Hepatocyte (in vitro differentiated cells): Measurements from ENCODE around the gene SNED1. TPM values are rescaled to one million over a fixed set of nuclear protein-coding genes. Genes with fewer than 3 reads are reported as not detected.

Experiments used
- DNase-seq: peaks from one replicate; pipeline ENCODE4 v3.0.0-alpha.2; 2016; ENCODE audit warnings: low spot score
- H2AFZ ChIP-seq: fragments of 200-600 bp; sonication (generic); 2 replicates; pipeline ENCODE4 v1.6.0; 2016; ENCODE audit warnings: antibody characterized with exemption, mild to moderate bottlenecking
- H3K27ac ChIP-seq: fragments of 200-600 bp; sonication (generic); 2 replicates; pipeline ENCODE4 v1.5.1; 2016; ENCODE audit warnings: mild to moderate bottlenecking
- H3K27me3 ChIP-seq: fragments of 200-600 bp; sonication (generic); 2 replicates; pipeline ENCODE4 v1.6.1; 2016
- H3K36me3 ChIP-seq: fragments of 200-600 bp; sonication (generic); replicated peaks from 2 replicates; pipeline ENCODE4 v1.5.1; 2016; ENCODE audit warnings: low read depth; ENCODE audit not compliant: insufficient read depth
- H3K4me1 ChIP-seq: fragments of 200-600 bp; sonication (generic); 2 replicates; pipeline ENCODE4 v1.5.1; 2016; ENCODE audit warnings: mild to moderate bottlenecking, moderate library complexity; ENCODE audit not compliant: insufficient read depth
- H3K4me2 ChIP-seq: fragments of 200-600 bp; sonication (generic); 2 replicates; pipeline ENCODE4 v1.6.0; 2016
- H3K4me3 ChIP-seq: fragments of 200-600 bp; sonication (generic); 2 replicates; pipeline ENCODE4 v1.5.1; 2016; ENCODE audit warnings: mild to moderate bottlenecking
- H3K79me2 ChIP-seq: fragments of 200-600 bp; sonication (generic); 2 replicates; pipeline ENCODE4 v1.6.0; 2017; ENCODE audit warnings: mild to moderate bottlenecking
- H3K9me2 ChIP-seq: fragments of 200-600 bp; sonication (generic); replicated peaks from 2 replicates; pipeline ENCODE4 v1.6.0; 2017; ENCODE audit warnings: mild to moderate bottlenecking; ENCODE audit not compliant: insufficient read depth
- H3K9me3 ChIP-seq: fragments of 200-600 bp; sonication (generic); 2 replicates; pipeline ENCODE4 v1.5.1; 2016; ENCODE audit warnings: low read depth, mild to moderate bottlenecking
- H4K20me1 ChIP-seq: fragments of 200-600 bp; sonication (generic); 2 replicates; pipeline ENCODE4 v1.6.0; 2016; ENCODE audit warnings: mild to moderate bottlenecking; ENCODE audit not compliant: insufficient read depth, poor library complexity, severe bottlenecking
- CTCF ChIP-seq: fragments of 200-600 bp; sonication (generic); IDR thresholded peaks from 2 replicates; pipeline ENCODE4 v1.5.1; 2016; ENCODE audit warnings: antibody characterized with exemption, mild to moderate bottlenecking; ENCODE audit not compliant: poor library complexity
- EZH2 ChIP-seq: fragments of 200-600 bp; sonication (generic); IDR thresholded peaks from 2 replicates; pipeline ENCODE4 v1.6.1; 2016; ENCODE audit warnings: antibody characterized with exemption, mild to moderate bottlenecking, borderline replicate concordance
- EZH2phosphoT487 ChIP-seq: fragments of 200-600 bp; sonication (generic); IDR thresholded peaks from one replicate; pipeline ENCODE4 v1.6.1; 2018; ENCODE audit warnings: antibody characterized with exemption, mild to moderate bottlenecking, low read depth, moderate library complexity; ENCODE audit not compliant: unreplicated experiment, severe bottlenecking
- WGBS: methylation state at CpG from one replicate; pipeline ENCODE4 v1.1.6; 2016; ENCODE audit warnings: low lambda C conversion rate; ENCODE audit errors: missing lambda C conversion rate; 5-methylcytosine and 5-hydroxymethylcytosine counted together
- polyA plus RNA-seq: library from polyadenylated mRNA; unstranded; fragments of >200 nt; fragmentation: Nextera tagmentation; extraction: Ambion mirVana; gene quantifications from 2 replicates; pipeline ENCODE4 v1.2.1, GENCODE V29; 2016
- total RNA-seq: library from RNA; depleted of rRNA; stranded (reverse); fragments of >200 nt; gene quantifications from 2 replicates; pipeline ENCODE4 v1.2.3, GENCODE V29; 2014

The SNED1 gene
- total and polyA plus RNA-seq, 2 experiments from 2014 or later = 4.6 to 6.5 TPM

- Histone ChIP-seq H3K27me3 (no peaks in the 10 kb centered on the region), H3K4me3 (no peak overlapping the region), H2AFZ (no peak overlapping the region), H3K36me3 (no peaks in the 10 kb centered on the region), H3K79me2 (no peaks in the 10 kb centered on the region), H4K20me1 (no peaks in the 10 kb centered on the region), H3K9me3 (no peaks in the 10 kb centered on the region), H3K9me2 (no peaks in the 10 kb centered on the region), H3K4me1 (no peaks in the 10 kb centered on the region), H3K4me2 (no peak overlapping the region), H3K27ac (no peak overlapping the region)
- no peak for DNase-seq
- WGBS = 87% methylated on average over 14 of the region's 14 CpGs
- TF ChIP-seq CTCF = no peak
- TF ChIP-seq EZH2phosphoT487 = no peak
- no peak for TF ChIP-seq EZH2
These were observed 111.0 kb downstream of the SNED1 start for GRCh38 chr2:241109210-241110088.

GRCh38 chr2:241110089-241110606 is 111.7 kb downstream of the SNED1 start:
- DNase-seq = no peak
- no peaks in the 10 kb centered on the region for H3K36me3 ChIP-seq
- no peaks in the 10 kb centered on the region for H4K20me1 ChIP-seq
- H2AFZ ChIP-seq = no peak overlapping the region
- 91% methylated on average over 9 of the region's 9 CpGs for whole genome bisulfite sequencing
- H3K9me2 ChIP-seq = no peaks in the 10 kb centered on the region
- H3K4me3 ChIP-seq = no peak overlapping the region
- TF ChIP-seq EZH2 = no peak
- no peak for TF ChIP-seq CTCF
- no peak for TF ChIP-seq EZH2phosphoT487
- no peaks in the 10 kb centered on the region for H3K4me1 ChIP-seq
- no peak overlapping the region for H3K27ac ChIP-seq
- no peaks in the 10 kb centered on the region for H3K9me3 ChIP-seq
- H3K4me2 ChIP-seq = no peak overlapping the region
- H3K79me2 ChIP-seq = no peaks in the 10 kb centered on the region
- no peaks in the 10 kb centered on the region for H3K27me3 ChIP-seq

GRCh38 chr2:241110607-241111439 is 112.4 kb downstream of the SNED1 start:
- DNase-seq = no peak
- Histone ChIP-seq H4K20me1 (no peaks in the 10 kb centered on the region), H2AFZ (no peak overlapping the region), H3K27me3 (no peaks in the 10 kb centered on the region), H3K79me2 (no peaks in the 10 kb centered on the region), H3K36me3 (no peaks in the 10 kb centered on the region), H3K27ac (no peak overlapping the region), H3K9me3 (no peaks in the 10 kb centered on the region), H3K4me1 (no peaks in the 10 kb centered on the region), H3K4me3 (no peak overlapping the region), H3K9me2 (no peaks in the 10 kb centered on the region), H3K4me2 (no peak overlapping the region)
- TF ChIP-seq CTCF (no peak), EZH2phosphoT487 (no peak), EZH2 (no peak)
- 96% methylated on average over 19 of the region's 19 CpGs for WGBS
